ENCODE results near the gene ANP32B.
A peak's percentile ranks its signal among the peaks of the same experiment; 100 is the strongest.

ANP32B gene

GRCh38 chr9:97982683-97983588 lies at the start of gene ANP32B:
ANP32B (plus strand) TSS chr9:97983341; CDS start chr9:97983556, 215 bp downstream.
- Mint-ChIP-seq H3K4me1 (peaks cover 45% of the 10 kb centered on the region), H3K27ac (peak within 1 kb of the TSS; percentile 46 to 89 (median 74)), H3K27me3 (ENCODE audit: low read depth) (no peaks in the 10 kb centered on the region), H3K9me3 (no peaks in the 10 kb centered on the region), H3K36me3 (ENCODE audit: low read depth) (no peaks in the 10 kb centered on the region), H3K4me3 (peak within 1 kb of the TSS; percentile 79 to 85 (median 82))
- TF ChIP-seq CTCF (IDR thresholded peaks at IDR 0.05; ENCODE audit: unreplicated experiment in 3 of 3), result peak; percentile 87 to 97 (median 94)

- H3K9me3 Mint-ChIP-seq, result no peaks in the 10 kb centered on the region
- no peaks in the 10 kb centered on the region for H3K4me1 Mint-ChIP-seq
- H3K27ac Mint-ChIP-seq, result no peak overlapping the region
- H3K27me3 Mint-ChIP-seq (ENCODE audit: low read depth), result peaks cover 95% of the 10 kb centered on the region
- H3K4me3 Mint-ChIP-seq, result no peak overlapping the region
- TF ChIP-seq CTCF (IDR thresholded peaks at IDR 0.05; ENCODE audit: unreplicated experiment in 3 of 3), result no peak
- no peaks in the 10 kb centered on the region for H3K36me3 Mint-ChIP-seq (ENCODE audit: low read depth)
These were observed 48.6 kb upstream of the ANP32B start for GRCh38 chr9:97934321-97935115.

DNA sequence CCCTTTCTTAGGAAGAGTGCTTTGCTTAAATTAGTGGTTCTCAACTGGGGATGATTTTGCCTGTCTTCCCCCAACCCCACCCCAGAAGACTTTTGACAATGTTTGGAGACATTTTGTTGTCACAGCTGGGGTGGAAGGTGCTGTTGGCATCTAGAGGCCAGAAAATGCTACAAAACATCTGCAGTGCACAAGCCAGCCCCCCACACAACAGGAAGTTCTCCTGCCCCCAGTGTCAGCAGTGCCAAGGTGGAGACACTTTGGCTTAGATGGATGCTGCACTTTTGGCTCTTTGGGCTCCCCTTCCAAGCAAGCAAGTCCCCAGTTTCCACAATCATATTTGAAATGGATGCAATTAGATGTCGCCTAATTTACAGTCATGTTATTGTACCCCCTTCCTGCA lies 47.9 kb upstream of the ANP32B start:
- Mint-ChIP-seq H3K4me3 (no peak overlapping the region), H3K27me3 (ENCODE audit: low read depth) (peaks cover 95% of the 10 kb centered on the region), H3K36me3 (ENCODE audit: low read depth) (no peaks in the 10 kb centered on the region), H3K4me1 (no peaks in the 10 kb centered on the region), H3K27ac (no peak overlapping the region), H3K9me3 (no peaks in the 10 kb centered on the region)
- TF ChIP-seq CTCF (IDR thresholded peaks at IDR 0.05; ENCODE audit: unreplicated experiment in 3 of 3), result no peak

DNA sequence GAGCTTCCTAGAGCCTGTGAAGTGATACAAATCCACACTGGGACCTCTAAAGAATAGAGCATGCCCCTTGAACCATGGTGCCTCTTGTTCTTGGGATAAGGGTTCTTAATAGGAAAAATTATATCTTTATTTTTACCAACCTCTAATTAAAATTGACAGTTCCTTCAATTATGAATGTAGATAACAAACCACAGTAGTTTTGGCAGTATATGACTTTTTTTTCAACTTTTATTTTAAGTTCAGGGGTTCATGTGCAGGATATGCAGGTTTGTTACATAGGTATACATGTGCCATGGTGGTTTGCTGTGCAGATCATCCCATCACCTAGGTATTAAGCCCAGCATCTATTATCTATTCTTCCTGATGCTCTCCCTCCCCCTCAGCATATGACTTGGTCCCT lies 46.1 kb upstream of the ANP32B start:
- Mint-ChIP-seq H3K27ac (no peak overlapping the region), H3K9me3 (no peaks in the 10 kb centered on the region), H3K36me3 (ENCODE audit: low read depth) (no peaks in the 10 kb centered on the region), H3K4me3 (no peak overlapping the region), H3K4me1 (no peaks in the 10 kb centered on the region), H3K27me3 (ENCODE audit: low read depth) (peaks cover 90% of the 10 kb centered on the region)
- TF ChIP-seq CTCF (IDR thresholded peaks at IDR 0.05; ENCODE audit: unreplicated experiment in 3 of 3), result no peak

DNA sequence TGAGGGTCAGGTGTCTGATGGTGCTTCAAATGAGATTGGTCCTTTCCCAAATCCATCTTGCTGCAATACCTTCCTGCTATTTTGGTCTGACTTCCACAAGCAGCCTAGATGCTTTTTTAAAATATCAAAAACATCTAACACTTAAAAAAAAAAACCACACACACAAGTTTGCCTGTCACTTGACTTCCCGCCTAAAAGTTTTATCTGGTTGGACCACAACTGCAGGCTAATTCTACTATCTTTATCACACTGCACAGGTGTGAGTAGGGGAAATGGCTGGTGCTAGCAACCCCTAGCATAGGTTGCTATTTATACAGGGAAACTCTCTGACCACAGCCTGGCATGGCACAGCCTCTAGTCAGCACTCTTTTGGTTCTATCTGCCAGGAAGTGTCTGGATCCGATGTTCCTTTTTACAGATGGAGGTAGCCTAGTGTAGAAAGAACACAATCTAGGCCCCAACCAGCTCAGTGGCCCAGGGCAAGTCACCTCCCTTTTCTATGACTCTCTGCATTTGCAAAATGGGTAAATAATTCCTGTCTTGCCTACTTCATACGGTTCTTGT lies 45.0 kb upstream of the ANP32B start, which contains the start of gene HEMGN:
Gene HEMGN (minus strand): TSS at position 92 of the 564 bp plus-strand sequence. CDS start 36 bp downstream, at position 56.
- no peaks in the 10 kb centered on the region for H3K36me3 Mint-ChIP-seq (ENCODE audit: low read depth)
- no peak within 1 kb of the TSS for H3K27ac Mint-ChIP-seq
- peaks cover 87% of the 10 kb centered on the region for H3K27me3 Mint-ChIP-seq (ENCODE audit: low read depth)

More for the DNA sequence above, 45.0 kb upstream of the ANP32B start, which contains the start of gene HEMGN:
- Mint-ChIP-seq H3K4me3 (no peak within 1 kb of the TSS), H3K4me1 (no peaks in the 10 kb centered on the region), H3K9me3 (no peaks in the 10 kb centered on the region)
- no peak for TF ChIP-seq CTCF (IDR thresholded peaks at IDR 0.05; ENCODE audit: unreplicated experiment in 3 of 3)
